ENCODE data around the gene SETD6. TPM values are rescaled to one million over a fixed set of nuclear protein-coding genes. Genes with fewer than 3 reads are reported as not detected.

The SETD6 gene
- polyA plus RNA-seq, 1 donor: 17.0 TPM

- no peak for DNase-seq (ENCODE audit: low read depth)
These were observed 21.4 kb upstream of the SETD6 start for GRCh38 chr16:58493756-58494431.

GRCh38 chr16:58494981-58495520, 20.3 kb upstream of the SETD6 start:
- DNase-seq (ENCODE audit: low read depth): peak; percentile 99

GRCh38 chr16:58495521-58496331, 19.6 kb upstream of the SETD6 start:
- no peak for DNase-seq (ENCODE audit: low read depth)

DNA sequence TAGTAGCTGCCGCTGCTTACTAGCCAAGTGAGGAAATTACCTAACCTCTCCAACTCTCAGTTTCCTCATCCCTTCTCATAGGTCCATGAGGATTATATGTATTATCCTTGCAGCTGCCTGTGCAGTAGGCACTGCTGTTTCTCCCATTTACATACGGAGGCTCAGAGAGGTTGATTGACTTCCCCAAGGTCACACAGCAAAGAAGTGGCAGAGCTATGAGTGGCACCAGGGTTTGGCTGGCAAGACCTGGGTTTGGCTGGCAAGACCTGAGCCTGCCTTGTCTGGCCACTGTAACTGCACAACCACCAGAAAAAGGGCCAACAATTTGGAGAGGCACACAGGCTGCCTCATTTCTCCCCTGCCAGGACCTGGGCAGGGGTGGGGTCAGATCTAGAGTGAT, 17.8 kb upstream of the SETD6 start:
- no peak for DNase-seq (ENCODE audit: low read depth)

- DNase-seq (ENCODE audit: low read depth): no peak
These were observed 17.4 kb upstream of the SETD6 start for GRCh38 chr16:58497935-58498334.

DNA sequence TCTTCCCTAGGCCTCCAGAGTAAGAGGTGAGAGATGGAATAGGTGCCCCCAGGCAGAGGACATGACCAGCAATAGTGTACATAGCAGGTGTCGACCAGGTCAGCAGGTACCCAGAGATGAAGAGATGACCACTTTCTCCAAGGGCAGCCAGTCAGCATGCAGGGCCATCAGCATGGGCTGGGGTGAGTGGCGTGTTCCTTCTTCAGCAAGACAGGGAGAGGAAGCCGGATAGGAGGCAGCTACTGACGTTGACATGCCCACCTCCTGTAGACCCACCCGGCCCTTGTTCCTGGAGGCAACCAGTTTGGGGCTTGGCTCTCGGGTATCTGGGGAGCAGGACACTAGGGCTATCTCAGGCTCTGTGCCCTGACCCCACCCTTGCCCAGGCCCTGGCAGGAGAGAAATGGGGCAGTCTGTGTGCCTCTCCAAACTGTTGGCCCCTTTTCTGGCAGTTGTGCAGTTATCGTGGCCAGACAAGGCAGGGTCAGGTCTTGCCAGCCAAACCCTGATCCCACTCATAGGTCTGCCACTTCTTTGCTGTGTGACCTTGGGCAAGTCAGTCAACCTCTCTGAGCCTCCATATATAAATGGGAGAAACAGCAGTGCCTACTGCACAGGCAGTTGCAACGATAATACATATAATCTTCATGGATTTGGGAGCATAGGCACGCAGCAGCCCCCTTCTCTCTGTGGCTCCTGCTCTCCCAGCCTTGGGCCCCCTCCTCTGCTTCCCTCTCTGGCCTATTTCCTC, 16.8 kb upstream of the SETD6 start:
- no peak for DNase-seq (ENCODE audit: low read depth)

- DNase-seq (ENCODE audit: low read depth): no peak
These were observed 16.2 kb upstream of the SETD6 start for GRCh38 chr16:58499092-58499511.

DNA sequence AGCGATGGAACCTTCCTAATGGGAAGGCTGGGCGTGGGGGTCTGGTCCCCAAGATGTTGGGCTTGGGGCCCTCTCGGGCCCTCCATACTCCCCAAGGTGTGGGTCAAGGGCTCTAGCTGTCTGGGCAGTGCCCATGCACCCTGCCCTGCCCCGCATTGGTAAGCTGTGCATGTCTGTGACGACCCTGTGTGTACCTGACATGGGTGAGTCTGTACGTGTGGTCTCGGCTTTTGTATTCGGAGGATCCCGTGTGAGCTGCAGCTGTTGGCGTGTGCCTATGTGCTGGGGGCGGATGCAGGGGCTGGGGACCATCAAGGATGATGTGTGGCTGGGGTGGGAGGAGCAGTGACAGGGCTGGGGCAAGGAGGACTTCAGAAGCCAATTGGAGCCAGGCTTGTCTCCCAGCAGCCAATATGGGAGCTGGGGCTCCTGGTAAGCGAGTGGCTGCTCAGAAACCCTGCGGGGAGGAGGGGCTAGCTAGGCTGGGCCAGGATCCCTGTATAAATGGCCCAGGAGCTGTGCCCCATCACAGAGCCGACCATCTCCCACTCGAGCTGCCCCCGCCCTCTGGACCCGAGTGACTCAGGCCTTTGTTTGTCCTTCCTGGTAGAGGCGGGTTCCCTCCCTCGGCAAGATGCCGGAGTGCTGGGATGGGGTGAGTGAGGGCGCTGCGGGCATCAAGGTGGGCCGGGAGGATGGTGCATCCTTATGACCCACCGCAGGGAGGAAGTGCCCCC, 15.5 kb upstream of the SETD6 start, which contains the start of gene NDRG4:
Gene NDRG4 (plus strand): TSS at position 529 of the 737 bp plus-strand sequence. CDS start 106 bp downstream, at position 635.
- DNase-seq (ENCODE audit: low read depth): peak; percentile 60

GRCh38 chr16:58500430-58501241, 14.7 kb upstream of the SETD6 start:
- DNase-seq (ENCODE audit: low read depth): no peak

- no peak for DNase-seq (ENCODE audit: low read depth)
These were observed 13.8 kb upstream of the SETD6 start for GRCh38 chr16:58501242-58502131.

GRCh38 chr16:58502217-58502921, 12.9 kb upstream of the SETD6 start:
- no peak for DNase-seq (ENCODE audit: low read depth)

DNA sequence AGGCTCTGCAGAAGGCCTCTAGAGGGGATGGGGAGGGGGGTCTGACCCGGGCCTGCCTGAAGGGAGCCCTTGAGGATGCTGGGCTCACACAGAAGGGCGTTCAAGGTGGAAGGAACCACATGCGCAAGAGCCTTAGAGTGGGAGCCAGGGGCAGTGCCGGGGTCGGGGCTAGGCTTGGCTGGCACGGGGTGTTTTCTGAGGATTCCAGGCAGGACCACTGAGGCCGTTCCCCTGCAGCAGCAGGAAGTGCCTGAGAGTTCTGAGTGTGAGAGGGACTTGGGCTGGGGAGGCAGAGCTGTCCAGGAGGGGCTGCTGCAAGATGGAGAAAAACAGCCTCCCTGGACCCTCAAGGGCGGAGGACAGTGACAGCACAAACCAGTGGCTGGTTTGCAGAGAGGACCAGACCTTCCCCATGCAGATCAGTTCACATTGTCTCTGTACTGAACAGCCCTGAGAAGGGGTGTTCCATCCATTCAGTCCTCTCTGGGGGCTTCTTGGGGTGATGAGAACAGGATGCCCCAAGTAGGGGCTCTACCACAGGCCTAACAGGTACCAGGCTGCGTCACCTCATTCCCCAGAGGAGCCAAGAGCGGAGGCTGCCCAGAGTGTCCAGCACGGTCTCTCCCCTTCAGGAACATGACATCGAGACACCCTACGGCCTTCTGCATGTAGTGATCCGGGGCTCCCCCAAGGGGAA, 12.0 kb upstream of the SETD6 start:
- no peak for DNase-seq (ENCODE audit: low read depth)

DNA sequence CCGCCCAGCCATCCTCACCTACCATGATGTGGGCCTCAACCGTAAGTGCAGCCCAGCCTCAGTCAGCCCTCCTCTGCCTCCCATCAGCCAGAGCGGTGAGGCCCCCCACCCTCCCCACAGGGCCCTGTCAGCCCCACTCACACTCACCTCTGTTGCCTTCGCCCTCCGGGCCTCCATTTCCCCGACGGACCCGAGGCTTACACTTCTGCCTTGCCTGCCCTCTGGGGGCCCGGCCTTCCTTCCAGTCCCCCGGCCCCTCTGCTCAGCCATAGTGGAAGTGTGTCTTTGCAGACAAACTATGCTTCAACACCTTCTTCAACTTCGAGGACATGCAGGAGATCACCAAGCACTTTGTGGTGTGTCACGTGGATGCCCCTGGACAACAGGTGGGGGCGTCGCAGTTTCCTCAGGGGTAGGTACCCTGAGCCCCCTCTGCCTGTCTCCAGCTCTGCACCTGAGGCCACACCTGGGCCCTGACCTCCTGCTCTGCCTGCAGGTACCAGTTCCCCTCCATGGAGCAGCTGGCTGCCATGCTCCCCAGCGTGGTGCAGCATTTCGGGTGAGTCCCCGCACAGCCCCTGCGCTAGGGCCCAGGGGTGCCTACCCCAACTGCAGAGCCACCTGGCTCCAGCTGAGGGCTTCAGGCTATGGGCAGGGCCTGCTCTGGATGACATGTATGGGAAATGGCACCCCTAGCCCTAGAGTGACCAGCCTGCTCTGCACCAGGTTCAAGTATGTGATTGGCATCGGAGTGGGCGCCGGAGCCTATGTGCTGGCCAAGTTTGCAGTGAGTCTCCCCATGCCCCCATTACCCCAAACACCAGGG, 11.2 kb upstream of the SETD6 start:
- no peak for DNase-seq (ENCODE audit: low read depth)

DNA sequence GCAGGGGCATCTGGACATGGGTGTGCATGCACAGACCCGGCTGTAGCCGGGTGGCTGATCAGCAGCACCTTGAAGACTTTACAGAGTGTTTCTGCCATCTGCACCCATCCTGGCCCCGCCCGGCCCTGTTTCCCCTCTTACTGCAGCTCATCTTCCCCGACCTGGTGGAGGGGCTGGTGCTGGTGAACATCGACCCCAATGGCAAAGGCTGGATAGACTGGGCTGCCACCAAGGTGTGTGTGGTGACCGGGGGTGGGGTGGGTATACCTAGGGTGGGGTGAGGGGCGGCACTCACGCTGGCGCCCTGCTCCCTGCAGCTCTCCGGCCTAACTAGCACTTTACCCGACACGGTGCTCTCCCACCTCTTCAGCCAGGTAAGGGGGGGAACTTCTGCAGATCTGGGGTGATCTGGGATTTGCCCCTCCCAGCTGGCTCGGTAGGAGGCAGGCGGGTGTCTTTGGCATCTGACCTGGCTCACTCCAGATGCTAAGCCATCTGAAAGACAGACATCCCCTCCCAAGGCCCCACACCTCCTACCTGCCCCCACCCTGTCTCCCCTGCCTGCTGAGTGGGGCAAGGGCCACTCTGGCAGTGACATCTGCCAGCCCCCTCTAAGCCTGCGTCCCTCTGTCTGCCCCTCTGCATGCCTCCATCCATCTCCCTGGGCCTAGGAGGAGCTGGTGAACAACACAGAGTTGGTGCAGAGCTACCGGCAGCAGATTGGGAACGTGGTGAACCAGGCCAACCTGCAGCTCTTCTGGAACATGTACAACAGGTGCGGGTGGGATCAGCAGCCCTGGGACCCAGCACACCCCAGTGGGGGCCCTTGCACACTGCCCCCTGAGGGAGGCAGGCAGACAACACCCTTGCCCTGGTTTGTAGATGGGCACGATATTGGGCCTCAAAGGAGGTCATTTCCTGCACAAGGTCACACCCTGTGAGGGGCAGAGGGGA, 8.8 kb upstream of the SETD6 start:
- DNase-seq (ENCODE audit: low read depth): no peak

DNA sequence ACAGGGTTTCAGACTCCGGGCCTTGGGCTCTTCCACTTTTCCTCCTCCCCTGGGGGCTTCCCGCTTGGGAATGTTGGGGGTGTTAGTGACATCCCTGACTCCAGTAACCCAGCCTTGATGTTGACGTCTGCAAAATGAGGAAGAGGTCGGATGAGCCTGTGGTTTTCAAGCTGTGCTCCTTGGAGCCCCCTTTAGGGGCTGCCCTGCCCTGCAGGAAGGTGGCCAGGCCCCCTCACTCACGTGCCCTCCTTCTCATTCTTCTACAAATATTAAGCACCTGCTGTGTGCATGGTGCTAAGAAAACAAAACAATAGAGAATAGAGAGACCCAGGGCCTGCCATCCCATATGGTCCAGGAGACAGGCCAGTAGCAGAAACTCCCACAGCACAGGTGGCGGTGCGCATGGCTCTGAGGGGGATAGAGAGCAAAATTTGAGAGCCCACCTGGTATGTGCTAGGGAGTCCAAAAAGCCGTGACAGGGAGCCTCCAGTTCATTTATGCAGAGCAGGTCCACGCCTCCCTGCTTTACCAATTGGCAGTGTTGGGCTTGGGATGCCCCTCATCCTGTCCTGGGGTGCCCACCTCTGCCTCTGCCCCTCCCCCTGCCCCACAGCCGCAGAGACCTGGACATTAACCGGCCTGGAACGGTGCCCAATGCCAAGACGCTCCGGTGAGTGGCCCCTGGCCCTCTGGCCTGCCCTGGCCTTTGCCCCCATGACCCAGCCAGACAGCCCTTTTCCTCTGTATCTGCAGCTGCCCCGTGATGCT, 7.9 kb upstream of the SETD6 start:
- no peak for DNase-seq (ENCODE audit: low read depth)
